Dermis microvascular lymphatic vessel endothelial cell (primary cell): Measurements from ENCODE around the gene ZHX3. TPM values are rescaled to one million over a fixed set of nuclear protein-coding genes. Genes with fewer than 3 reads are reported as not detected.
"Not testable (repeated sequence)": the region's sequence is repeated elsewhere in the genome, so short reads cannot be mapped to it uniquely, and the experiment has no call there.

Experiments
- DNase-seq, 2 donors: peaks; one replicate each; pipeline versions ENCODE4 v3.0.0 to v3.0.0-alpha.2; 2010; ENCODE audit warnings: low read depth in 2 of 2
- total RNA-seq: library from RNA; depleted of rRNA; stranded (reverse); fragments of >200 nt; gene quantifications from 2 replicates; pipeline ENCODE4 v1.2.1, GENCODE V29; 2014

Gene ZHX3
- total RNA-seq, 1 donor from 2014 or later = 6.2 TPM

DNA sequence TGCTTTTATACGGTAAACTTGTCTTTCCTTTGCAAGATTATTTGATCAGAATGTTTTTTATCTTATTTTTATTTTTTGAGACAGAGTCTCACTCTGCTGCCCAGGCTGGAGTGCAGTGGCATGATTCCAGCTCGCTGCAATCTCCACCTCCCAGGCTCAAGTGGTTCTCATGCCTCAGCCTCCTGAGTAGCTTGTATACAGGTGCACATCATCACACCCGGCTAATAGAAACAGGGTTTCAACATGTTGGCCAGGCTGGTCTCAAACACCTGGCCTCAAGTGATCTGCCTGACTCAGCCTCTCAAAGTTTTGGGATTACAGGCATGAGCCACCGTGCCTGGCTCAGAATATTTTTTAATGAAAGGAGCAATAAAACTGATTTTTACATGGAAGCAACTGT lies 14.2 kb upstream of the ZHX3 start:
- DNase-seq = no peak

DNA sequence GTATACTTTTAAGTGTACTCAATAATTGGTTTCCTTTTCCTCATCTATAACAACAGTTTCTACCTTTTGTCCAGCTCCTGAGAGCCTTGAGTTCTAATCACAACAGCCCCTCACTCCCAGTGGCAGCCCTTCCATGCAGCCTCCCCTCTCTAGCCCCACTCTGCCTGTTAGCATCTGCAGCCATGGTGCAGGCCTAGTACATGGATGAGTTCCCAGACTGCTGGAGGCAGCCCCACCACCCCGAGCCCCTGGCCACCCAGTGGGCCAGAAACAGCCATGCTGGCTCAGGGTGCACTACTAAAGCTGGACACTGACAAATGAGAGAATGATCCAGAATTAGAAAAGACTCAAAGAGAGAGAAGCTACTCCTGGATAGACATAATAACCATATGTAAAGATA lies 13.4 kb upstream of the ZHX3 start:
- DNase-seq = no peak

DNA sequence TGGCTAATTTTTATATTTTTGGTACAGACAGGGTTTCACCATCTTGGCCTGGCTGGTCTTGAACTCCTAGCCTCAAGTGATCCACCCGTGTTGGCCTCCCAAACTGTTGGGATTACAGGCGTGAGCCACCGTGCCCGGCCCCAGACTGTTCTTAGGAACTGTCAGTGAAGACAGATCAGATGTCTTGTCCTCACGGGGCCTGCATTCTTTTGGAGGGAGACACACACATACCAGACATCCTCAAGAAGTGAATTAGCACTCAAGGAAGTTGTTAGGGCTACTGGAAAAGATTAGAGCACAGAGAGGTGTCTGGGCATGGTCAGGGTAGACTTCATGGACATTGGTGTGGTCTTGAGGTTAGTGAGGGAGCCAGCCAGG lies 12.8 kb upstream of the ZHX3 start:
- DNase-seq = no peak

DNA sequence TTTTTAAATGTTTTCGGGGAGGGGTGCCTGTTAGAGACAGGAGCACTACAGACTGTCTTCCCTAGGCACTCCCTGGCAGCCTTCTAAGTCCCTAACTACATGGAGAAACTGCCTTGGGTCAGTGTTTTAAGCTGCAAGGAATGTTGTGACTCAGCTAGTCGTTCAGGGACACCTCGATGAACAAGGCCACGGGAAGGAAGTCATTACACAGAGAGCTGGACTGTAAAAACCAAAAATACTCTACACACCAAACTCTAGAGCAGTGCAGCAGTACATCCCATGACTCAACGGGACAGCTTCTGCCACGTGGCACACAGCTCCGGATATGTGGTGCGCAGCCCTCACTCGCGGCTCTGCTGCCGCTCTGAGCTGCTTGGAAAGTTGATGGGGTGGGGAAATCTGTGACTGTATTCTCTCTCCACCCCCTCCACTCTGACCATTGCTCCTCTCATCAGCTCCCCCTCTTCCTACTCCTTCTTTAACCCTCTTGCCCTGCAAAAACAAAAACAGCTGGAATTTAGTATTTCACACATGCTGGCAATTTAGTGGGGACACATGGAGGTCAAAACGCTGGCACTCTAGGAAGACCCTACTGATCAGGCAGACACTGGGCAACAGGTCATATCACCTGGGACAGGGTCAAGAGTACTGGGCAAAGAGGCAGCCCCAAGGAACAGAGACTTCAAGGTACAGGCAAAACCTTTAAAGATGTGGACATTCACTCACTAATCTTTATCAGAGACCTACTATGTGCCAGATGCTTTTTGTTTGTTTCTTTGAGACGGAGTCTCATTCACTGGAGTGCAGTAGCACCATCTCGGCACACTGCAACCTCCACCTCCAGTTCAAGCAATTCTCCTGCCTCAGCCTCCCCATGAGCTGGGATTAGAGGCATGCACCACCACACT lies 12.2 kb upstream of the ZHX3 start:
- DNase-seq = peak; percentile 92 to 97

DNA sequence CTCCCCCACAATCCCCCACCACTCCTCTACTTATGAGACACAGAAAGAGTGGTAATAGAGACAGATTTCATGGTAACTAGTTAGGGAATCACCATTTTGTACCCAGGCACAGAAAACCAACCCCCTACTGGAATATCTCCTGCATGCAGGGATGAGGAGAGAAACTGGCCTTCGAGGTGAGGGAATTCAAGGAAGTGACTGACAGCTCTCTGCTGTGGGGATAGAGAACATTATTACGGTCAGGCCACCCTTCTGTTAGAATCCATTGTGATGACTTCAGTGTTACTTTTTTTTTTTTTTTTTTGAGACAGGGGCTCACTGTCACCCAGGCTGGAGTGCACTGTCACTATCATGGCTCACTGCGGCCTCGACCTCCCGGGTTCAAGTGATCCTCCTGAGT lies 9.6 kb upstream of the ZHX3 start:
- DNase-seq = no peak

DNA sequence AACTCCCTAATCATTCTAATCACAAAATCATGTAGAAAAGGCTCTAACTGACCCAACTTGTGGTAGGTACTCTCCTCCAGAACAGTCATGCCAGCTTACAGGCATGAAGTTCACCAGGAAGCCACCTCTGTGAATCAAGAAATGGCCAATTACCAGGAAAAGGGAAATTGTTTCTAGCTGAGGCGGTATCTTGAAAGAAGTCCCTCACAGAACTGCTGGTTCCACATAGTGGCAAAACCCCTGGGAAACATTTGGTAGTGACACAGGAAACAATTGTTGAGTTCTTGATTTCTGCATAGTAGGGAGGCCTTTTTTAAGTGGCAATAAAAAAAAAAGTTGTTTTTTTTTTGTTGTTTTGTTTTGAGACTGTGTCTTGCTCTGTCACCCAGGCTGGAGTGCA lies 3.4 kb upstream of the ZHX3 start:
- no peak for DNase-seq

DNA sequence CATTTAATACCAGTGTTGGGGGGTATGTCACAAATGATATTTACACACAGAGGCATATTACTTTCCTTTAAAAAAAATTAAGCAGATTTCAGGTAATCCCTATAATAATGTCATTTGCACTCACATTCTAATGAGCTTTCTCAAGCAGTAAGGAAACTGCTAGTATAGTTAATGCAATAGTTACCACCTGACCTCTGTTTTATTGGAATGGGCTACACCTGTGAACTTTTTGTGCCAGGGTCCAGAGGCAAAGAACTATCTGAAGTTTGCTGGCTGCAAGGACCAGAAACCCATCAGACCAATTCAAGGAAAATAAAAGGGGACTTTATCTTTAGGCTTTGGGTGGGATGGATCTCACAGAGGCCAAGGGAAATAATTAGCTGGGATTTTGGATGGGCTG lies 2.9 kb upstream of the ZHX3 start:
- DNase-seq = no peak

DNA sequence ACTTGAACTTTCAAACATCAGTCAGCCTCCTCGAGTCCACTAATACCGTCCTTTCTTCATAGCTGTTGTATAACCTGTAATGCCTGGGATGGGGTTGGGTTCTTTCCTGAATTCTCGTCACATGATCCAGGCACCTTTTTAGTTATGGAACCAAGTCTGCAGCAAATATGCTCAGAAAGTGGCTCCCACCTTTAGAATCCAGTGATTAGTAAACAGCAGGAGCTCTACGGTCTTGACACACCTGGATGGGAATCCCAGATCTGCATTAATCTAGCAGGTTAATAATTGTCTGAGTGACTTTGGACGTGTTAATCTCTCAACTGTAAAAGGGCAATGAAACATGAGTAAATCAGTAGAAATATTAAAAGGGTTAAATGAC lies 729 bp upstream of the ZHX3 start:
- DNase-seq = no peak

DNA sequence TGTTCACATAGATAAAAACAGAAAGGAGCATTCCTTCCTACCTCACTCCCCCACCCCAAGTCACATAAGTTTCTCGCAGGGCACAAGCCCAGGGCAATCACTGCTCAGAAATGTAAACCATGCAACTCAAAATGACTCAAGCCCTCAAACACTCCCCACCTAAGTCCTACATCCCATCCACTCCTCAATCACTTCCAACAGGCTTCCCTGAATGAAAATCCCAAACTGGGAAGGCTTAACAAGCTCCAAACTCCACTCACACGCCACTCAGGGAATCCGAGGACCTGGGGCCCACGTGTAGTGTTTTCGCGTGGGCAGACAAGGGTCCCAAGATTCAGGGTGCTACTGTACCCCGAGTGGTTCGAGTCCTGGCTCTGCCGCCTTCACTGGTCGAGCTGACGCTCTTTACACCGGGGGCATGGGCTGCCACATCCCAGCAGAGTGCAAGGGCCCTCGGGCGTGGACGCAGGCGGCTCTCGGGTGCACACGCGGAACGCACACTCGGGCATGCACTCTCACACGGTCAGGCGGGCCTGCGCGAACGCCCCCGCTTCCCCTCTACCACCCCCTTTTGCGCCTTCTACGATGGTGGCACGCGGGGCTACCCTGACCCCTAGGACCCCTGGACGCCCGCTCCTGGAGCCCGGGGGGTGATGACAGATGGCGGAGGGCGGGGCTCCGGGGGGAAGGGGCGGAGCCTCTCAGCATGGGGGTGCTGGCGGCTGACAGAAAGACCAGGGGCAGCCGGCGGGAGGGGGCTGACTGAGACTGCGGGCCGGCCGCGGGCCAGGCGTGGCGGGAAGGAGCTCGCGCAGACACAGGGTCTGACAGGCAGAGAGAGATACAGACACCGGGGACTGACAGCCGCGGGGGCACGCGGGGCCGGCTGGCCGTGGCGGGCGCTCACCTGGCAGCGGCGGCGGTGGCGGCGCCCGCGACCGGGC lies 657 bp downstream of the ZHX3 start:
- DNase-seq = peak; percentile 12 to 69

DNA sequence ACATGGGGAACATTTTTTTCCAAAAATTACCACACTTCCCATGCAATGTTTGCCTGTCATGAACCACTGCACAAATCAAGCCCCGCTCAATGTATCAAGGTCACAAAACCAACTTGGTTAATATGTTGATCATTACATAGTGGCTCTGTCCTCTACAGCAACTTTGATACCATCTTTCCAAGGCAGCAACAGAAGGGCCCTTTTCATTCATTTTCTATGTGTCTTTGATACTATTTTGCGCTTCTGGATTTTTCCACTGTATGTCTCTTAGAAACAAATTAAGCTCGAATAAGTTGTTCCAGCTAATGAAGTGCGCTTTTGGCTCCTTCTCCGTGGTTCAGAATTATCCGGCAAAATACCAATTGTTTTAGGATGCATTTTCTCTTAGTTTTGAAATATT lies 1.5 kb downstream of the ZHX3 start:
- DNase-seq = no peak

DNA sequence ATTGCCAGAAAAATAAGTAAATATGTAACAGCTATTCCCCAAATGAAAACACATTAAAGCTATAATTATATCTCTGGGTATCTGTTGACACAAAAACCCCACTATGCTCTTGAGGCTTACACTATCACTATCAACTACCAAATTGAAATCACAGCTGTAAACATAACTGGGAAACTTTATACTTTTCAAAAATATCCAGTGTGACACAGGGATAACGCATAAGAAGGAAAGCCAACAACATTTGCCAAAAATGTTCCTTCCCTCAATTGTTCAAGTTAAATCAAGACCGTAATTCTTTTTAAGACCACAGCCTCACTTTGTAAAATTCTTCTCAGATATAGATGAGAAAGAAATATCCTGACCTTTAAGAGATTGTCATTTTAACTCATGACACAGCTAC lies 3.1 kb downstream of the ZHX3 start:
- no peak for DNase-seq

DNA sequence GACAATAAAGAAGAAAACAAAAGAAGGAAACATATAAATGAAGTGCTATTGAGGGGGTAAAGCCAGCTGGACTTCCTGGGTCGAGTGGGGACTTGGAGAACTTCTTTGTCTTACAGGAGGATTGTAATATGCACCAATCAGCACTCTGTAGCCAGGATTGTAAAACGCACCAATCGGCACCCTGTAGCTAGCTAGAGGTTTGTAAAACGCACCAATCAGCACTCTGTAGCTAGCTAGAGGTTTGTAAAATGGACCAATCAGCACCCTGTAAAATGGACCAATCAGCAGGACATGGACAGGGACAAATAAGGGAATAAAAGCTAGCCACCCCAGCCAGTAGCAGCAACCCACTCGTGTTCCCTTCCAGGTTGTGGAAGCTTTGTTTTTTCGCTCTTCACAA lies 5.5 kb downstream of the ZHX3 start:
- DNase-seq = not testable (repeated sequence)

DNA sequence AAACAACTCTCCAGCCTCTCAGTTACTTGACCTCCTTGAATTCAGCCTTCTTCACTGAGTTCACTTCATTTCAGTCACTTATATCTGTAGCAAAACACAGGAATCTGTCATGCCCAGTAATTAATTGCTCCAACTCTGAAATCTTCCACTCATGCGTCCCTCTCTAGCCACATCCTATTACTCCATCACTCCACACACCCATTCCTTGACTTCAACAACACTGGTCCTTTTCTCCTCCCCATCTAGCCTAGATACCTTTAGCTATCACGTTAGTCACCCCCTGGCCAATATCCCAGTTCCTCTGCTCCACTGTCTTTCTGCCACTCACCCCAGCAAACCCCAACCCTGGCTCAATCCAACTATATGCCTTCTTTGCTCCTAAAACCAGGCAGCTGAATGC lies 7.7 kb downstream of the ZHX3 start:
- DNase-seq = no peak

DNA sequence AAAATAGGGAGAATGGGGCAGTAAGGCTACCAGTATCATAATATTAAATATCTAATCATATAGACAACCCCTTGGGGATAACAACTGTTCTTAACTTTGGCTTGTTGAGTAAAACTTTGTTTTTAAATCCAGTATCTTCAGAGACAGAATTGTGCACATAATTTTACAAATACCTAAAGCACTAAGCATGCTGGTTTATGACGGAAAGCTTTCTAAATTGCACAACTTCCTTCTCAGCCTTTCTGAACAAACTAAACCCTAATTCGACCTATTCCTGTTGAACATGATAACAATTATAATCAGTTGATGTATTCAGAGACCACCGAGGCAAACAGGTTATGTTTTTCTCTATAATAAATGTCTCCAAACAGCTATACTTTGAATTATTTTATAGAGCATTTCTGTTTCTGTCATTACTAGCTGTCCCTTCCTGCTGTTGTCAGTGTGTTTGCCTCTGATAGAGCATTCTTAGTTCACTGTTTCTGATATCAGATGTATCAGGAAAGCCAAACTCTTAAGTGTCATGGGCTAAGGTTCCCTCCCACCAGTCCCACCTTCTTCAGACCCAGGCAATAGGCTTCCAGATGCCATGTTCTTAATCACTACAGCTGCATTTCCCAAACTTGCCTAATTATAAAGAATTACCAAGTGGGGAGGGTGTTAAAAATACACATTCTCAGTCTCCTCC lies 8.7 kb downstream of the ZHX3 start:
- peak; percentile 14 to 65 for DNase-seq

DNA sequence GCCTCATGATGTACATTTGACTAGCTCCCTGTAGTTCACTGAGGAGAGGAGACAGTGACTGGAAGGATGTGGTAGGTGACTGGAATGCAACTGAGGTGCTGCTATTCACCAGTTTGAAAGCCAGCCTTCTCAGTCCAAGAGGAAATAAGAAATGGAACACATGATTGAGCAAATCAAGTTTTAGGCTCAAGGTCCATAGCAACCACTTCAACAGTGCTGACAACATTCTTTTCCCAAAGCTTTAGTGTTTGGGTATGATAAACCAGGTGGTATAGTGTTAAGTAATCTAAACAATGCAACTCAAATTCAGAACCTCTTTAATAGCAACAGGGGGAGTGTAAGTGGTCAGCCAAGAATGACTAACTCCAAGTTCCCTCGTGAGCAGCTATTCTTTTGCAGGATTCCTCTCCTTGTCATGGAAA lies 9.2 kb downstream of the ZHX3 start:
- DNase-seq = peak; percentile 47 to 71

DNA sequence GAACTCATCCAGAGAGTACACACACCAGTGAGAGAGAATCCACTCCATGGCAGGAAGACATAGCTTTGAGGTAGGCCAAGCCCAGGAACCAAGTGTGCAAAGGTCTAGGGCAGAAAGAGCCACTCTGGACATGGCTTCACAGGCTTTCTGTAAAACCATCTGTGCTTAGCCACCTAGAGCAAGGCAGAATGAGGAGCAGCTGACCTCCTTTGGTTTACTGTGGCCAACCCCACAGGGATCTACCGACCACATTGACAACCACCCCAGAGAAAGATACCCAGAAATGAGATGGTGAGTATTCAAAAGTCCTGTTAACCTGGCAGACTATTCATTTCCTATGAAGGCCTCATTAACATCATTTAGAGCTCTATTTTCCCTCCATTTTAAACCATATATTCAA lies 10.5 kb downstream of the ZHX3 start:
- DNase-seq = no peak

DNA sequence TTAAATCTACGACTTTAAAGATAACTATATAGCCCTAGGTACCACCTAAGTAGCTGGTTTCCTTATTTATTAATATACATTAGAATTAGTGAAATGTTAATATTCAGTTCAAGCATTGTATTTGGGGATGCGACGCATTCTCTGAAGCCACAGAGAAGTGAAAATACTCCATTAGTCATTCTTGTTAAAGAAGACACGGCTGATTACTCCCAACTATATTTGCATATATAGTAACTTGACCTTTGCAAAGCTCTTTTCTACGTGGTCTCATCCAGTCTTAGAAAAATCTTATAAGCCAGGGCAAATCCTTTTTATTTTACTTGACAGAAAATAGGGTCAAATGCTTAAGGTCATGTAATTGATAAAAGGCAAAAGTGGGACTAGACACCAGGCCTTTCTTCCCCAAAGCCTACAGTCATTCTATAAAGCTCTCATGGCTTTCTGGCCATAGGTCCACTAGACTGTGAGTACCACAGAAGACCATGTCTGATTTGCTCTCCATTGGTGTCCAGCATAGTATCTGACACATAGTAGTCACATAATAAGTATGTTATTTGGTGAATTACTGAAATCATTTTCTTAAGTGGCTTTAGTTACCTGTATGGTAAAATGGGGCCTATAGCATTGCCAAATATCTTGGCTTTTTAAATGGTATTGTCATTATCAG lies 11.3 kb downstream of the ZHX3 start:
- DNase-seq = no peak

DNA sequence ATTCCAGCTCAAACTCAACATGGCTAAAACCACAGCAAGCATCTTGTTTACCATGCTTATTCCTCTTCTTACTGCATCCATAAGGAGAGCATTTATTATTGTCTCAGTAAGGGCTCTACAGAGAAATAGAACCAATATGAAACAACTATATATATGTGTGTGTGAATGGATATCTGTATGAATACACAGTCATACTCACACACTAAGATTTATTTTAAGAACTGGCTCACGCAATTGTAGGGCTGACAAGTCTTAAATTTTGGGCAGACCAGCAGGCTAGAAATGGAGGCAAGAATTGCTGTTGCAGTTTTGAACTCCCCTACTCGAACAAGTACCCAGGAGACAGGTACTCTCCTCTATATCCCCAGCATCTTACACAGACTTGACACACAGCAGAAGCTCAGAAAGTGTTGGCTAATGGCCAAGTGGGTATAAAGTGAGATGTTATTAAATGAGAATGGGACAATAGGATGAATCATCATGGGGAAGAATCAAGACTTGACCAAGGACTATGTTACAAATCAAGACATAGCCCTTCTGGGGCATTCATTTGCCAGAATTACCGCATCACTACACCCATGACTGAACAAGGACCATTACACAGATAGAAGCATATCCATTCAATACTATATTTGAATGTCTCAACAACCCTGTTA lies 13.0 kb downstream of the ZHX3 start:
- DNase-seq = peak in 1 of 2 donors; percentile 51

DNA sequence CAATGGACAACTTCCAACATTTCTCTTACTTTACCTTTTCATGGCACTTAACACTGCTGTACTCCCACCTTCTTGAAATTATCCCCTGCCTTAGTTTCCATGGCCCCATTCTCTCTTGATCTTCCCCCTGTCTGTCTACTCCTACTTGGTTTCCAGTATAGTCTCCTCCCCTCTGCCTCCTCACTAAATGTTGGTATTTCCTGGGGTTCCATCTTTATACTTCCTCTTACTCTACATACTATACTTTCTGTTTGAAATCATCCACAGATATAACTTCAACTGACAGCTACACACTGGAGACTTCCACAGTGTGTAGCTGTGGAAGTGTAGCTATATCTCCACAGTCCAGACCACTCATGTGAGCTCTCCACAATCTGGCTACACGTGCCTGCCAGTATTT lies 13.5 kb downstream of the ZHX3 start:
- DNase-seq = no peak

DNA sequence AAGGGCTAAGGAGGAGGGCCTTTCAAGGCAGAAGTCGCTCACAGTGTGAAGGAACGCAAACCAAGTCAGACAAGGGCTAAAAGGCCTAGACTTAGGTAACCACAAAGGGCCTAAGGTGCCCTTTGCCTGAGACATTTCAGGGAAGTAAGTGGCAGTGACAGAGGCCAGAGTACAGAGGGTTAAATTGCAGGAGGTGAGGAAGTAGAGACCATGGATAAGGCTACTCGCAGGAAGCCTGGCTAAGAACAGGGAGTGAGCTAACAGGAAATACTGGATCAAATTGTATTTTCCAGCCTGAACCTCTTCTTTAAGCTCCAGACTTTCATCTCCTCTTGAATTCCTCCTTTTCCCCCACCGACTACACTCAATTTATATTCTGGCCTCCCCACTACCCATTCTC lies 16.6 kb downstream of the ZHX3 start:
- peak in 1 of 2 donors; percentile 42 for DNase-seq

DNA sequence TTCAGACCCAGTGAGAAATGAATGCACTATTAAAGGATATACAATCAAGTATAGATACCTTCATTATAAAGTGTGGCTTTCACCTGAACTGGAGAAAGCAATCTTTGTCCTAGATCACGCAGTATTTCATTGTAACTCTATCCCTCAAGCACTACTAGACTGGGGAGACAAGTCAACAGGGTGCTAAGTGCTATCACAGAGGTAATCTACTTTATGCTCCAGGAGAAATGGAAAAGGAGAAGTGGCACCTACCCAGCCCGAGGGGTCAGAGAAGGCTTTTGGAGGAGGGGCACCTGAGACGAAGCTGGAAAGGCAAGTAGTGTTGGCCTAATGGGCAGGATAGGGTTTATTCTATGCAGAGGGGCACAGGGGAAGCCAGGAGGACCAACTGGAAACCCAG lies 17.1 kb downstream of the ZHX3 start:
- no peak for DNase-seq
